ENCODE measurements around the gene COMP.

Gene COMP

GRCh38 chr19:18783958-18784785 lies 6.9 kb downstream of the COMP start:
- DNase-seq (ENCODE audit: low spot score) (no peak), FAIRE-seq (no peak)

GRCh38 chr19:18782559-18783225 lies 8.4 kb downstream of the COMP start:
- DNase-seq (ENCODE audit: low spot score) (no peak), FAIRE-seq (no peak)

- FAIRE-seq, result no peak
Measured at GRCh38 chr19:18781885-18782527, 9.1 kb downstream of the COMP start.

GRCh38 chr19:18781047-18781600 lies 10.0 kb downstream of the COMP start:
- no peak for FAIRE-seq

More at GRCh38 chr19:18781885-18782527, 9.1 kb downstream of the COMP start:
- no peak for DNase-seq (ENCODE audit: low spot score)

GRCh38 chr19:18780631-18781030 lies 10.5 kb downstream of the COMP start:
- no peak for FAIRE-seq
- DNase-seq (ENCODE audit: low spot score), result no peak

More at GRCh38 chr19:18781047-18781600, 10.0 kb downstream of the COMP start:
- no peak for DNase-seq (ENCODE audit: low spot score)

- no peak for DNase-seq (ENCODE audit: low spot score)
- no peak for FAIRE-seq
Measured at GRCh38 chr19:18780081-18780480, 11.0 kb downstream of the COMP start.

- no peak for FAIRE-seq
- DNase-seq (ENCODE audit: low spot score), result no peak
Measured at GRCh38 chr19:18778826-18779495, 12.1 kb downstream of the COMP start.

GRCh38 chr19:18778076-18778389 lies 13.1 kb downstream of the COMP start:
- no peak for DNase-seq (ENCODE audit: low spot score)
- FAIRE-seq, result no peak

- no peak for DNase-seq (ENCODE audit: low spot score)
- FAIRE-seq, result no peak
Measured at GRCh38 chr19:18777301-18778075, 13.6 kb downstream of the COMP start.

GRCh38 chr19:18776736-18777135 lies 14.4 kb downstream of the COMP start:
- FAIRE-seq (no peak), DNase-seq (ENCODE audit: low spot score) (no peak)

GRCh38 chr19:18776288-18776594 lies 14.9 kb downstream of the COMP start:
- FAIRE-seq, result no peak
- no peak for DNase-seq (ENCODE audit: low spot score)

- no peak for DNase-seq (ENCODE audit: low spot score)
- no peak for FAIRE-seq
Measured at GRCh38 chr19:18775586-18776287, 15.4 kb downstream of the COMP start.

GRCh38 chr19:18774782-18775444 lies 16.2 kb downstream of the COMP start:
- DNase-seq (ENCODE audit: low spot score), result no peak

GRCh38 chr19:18774107-18774506 lies 17.0 kb downstream of the COMP start:
- FAIRE-seq (no peak), DNase-seq (ENCODE audit: low spot score) (no peak)

More at GRCh38 chr19:18774782-18775444, 16.2 kb downstream of the COMP start:
- FAIRE-seq, result no peak

- no peak for DNase-seq (ENCODE audit: low spot score)
- no peak for FAIRE-seq
Measured at GRCh38 chr19:18773682-18774081, 17.4 kb downstream of the COMP start.

- DNase-seq (ENCODE audit: low spot score), result no peak
- no peak for FAIRE-seq
Measured at GRCh38 chr19:18772620-18773587, 18.2 kb downstream of the COMP start.

GRCh38 chr19:18771328-18772242 lies 19.5 kb downstream of the COMP start:
- FAIRE-seq (no peak), DNase-seq (ENCODE audit: low spot score) (no peak)
